T-helper 1 cell treated with Interleukin-12 subunit alpha and Interleukin-12 subunit beta and Interleukin-4 antibody, amounts not matched to agents 30 ng/mL and 1 ng/mL, for 36 hours (primary cell): Measurements from ENCODE around the gene SORD. TPM values are rescaled to one million over a fixed set of nuclear protein-coding genes. Genes with fewer than 3 reads are reported as not detected.
"Not testable (repeated sequence)": the region's sequence is repeated elsewhere in the genome, so short reads cannot be mapped to it uniquely, and the experiment has no call there.

ENCODE experiments used
- intact Hi-C: fragments of 100-400 bp; cut with micrococcal nuclease; formaldehyde crosslinking; loops from one replicate; pipeline ENCODE4 v1.15.1; 2024
- total RNA-seq: library from RNA; stranded (reverse); gene quantifications from 2 replicates; pipeline ENCODE4 v1.2.3, GENCODE V29; 2022

The SORD gene
- total RNA-seq, 1 donor from 2014 or later, result 6.8 TPM

GRCh38 chr15:45052676-45053075 is 29.7 kb downstream of the SORD start:
- intact Hi-C loops, result not testable (repeated sequence)

GRCh38 chr15:45058690-45059675 is 36.0 kb downstream of the SORD start:
- intact Hi-C loops, result not testable (repeated sequence)

GRCh38 chr15:45062301-45062700 is 39.3 kb downstream of the SORD start:
- intact Hi-C loops, result not testable (repeated sequence)

GRCh38 chr15:45064386-45064785 is 41.4 kb downstream of the SORD start:
- intact Hi-C loops, result no loop called here

GRCh38 chr15:45069942-45070360 is 47.0 kb downstream of the SORD start:
- intact Hi-C loops, result not testable (repeated sequence)

- intact Hi-C loops, result not testable (repeated sequence)
Measured at GRCh38 chr15:45073602-45074001, 50.6 kb downstream of the SORD start.

GRCh38 chr15:45075440-45076320 is 52.7 kb downstream of the SORD start:
- intact Hi-C loops, result not testable (repeated sequence)

- intact Hi-C loops, result not testable (repeated sequence)
Measured at GRCh38 chr15:45077391-45077790, 54.4 kb downstream of the SORD start.

- intact Hi-C loops, result not testable (repeated sequence)
Measured at GRCh38 chr15:45079201-45079600, 56.2 kb downstream of the SORD start.

GRCh38 chr15:45079628-45080246 is 56.7 kb downstream of the SORD start:
- intact Hi-C loops, result not testable (repeated sequence)

GRCh38 chr15:45080593-45080992 is 57.6 kb downstream of the SORD start:
- intact Hi-C loops, result not testable (repeated sequence)

- intact Hi-C loops, result not testable (repeated sequence)
Measured at GRCh38 chr15:45082412-45082811, 59.4 kb downstream of the SORD start.

- intact Hi-C loops, result no loop called here
Measured at GRCh38 chr15:45083223-45083622, 60.2 kb downstream of the SORD start.

GRCh38 chr15:45084163-45084562 is 61.2 kb downstream of the SORD start:
- intact Hi-C loops, result no loop called here

GRCh38 chr15:45087513-45087912 is 64.5 kb downstream of the SORD start:
- intact Hi-C loops, result no loop called here

- intact Hi-C loops, result no loop called here
Measured at GRCh38 chr15:45088801-45089711, 66.1 kb downstream of the SORD start.

GRCh38 chr15:45089712-45090373 is 66.8 kb downstream of the SORD start:
- intact Hi-C loops, result no loop called here

GRCh38 chr15:45091161-45091560 is 68.2 kb downstream of the SORD start:
- intact Hi-C loops, result no loop called here

- intact Hi-C loops, result no loop called here
Measured at GRCh38 chr15:45091576-45091975, 68.6 kb downstream of the SORD start.

GRCh38 chr15:45093013-45093412 is 70.0 kb downstream of the SORD start:
- intact Hi-C loops, result no loop called here
